Kidney (tissue), 14 donors: ENCODE measurements around the gene CNTRL. TPM values are rescaled to one million over a fixed set of nuclear protein-coding genes. Genes with fewer than 3 reads are reported as not detected.

Source experiments
- DNase-seq, 5 donors: peaks; one replicate each; pipeline ENCODE4 v3.0.0-alpha.2; 2013 to 2020
- FAIRE-seq: peaks from 2 replicates; lab custom pipeline; 2012; peaks lifted over from hg19 to GRCh38; lab: Jason Lieb, UNC
- H3K27ac ChIP-seq, 2 donors: one replicate each; pipeline ENCODE4 v1.7.0; 2013; ENCODE audit warnings: low read depth in 2 of 2, low read length in 2 of 2, inconsistent platforms in 1 of 2
- H3K27me3 ChIP-seq: one replicate; pipeline ENCODE4 v1.7.1; 2013; ENCODE audit warnings: low read length, inconsistent platforms; ENCODE audit not compliant: control insufficient read depth, insufficient read depth
- H3K36me3 ChIP-seq, 3 donors: one replicate each; pipeline versions ENCODE4 v1.7.0 to v1.7.1; 2013; ENCODE audit warnings: low read length in 3 of 3, control low read depth in 1 of 3, inconsistent platforms in 1 of 3; ENCODE audit not compliant: insufficient read depth in 3 of 3, control insufficient read depth in 2 of 3
- H3K4me1 ChIP-seq, 3 donors: one replicate each; pipeline versions ENCODE4 v1.7.0 to v1.7.1; 2013; ENCODE audit warnings: low read length in 3 of 3, inconsistent platforms in 1 of 3, low read depth in 1 of 3; ENCODE audit not compliant: control insufficient read depth in 2 of 3, insufficient read depth in 2 of 3
- H3K4me3 ChIP-seq, 3 donors: one replicate each; pipeline versions ENCODE4 v1.7.0 to v1.8.1; 2013; ENCODE audit warnings: low read length in 3 of 3, control low read depth in 1 of 3, inconsistent platforms in 1 of 3
- H3K9ac ChIP-seq, 3 donors: one replicate each; pipeline versions ENCODE4 v1.7.0 to v1.7.1; 2013; ENCODE audit warnings: low read length in 3 of 3, control low read depth in 1 of 3, inconsistent platforms in 1 of 3
- H3K9me3 ChIP-seq, 3 donors: one replicate each; pipeline versions ENCODE4 v1.7.0 to v1.7.1; 2013; ENCODE audit warnings: low read length in 3 of 3, control low read depth in 1 of 3, inconsistent platforms in 1 of 3; ENCODE audit not compliant: control insufficient read depth in 2 of 3, insufficient read depth in 1 of 3
- intact Hi-C: fragments of 100-400 bp; cut with DNase I; formaldehyde crosslinking; loops from one replicate; pipeline ENCODE4 v1.11.1; 2022
- polyA plus RNA-seq: library from polyadenylated mRNA; stranded (reverse); fragments of 350-450 nt; fragmentation: Illumina TruSeq; extraction: RNeasy Lipid Tissue Mini Kit (QIAGEN cat#74804); gene quantifications from one replicate; pipeline ENCODE4 v1.2.3, GENCODE V29; 2014; ENCODE audit warnings: low read depth, low replicate concordance; ENCODE audit not compliant: insufficient read depth
- total RNA-seq: library from RNA; stranded (reverse); fragmentation: NEBNext Ultra II Directional; extraction: Animal tissue kit (Norgen Biotek cat#: 25700); gene quantifications from one replicate; pipeline ENCODE4 v1.2.1, GENCODE V29; 2021
- TF ChIP-seq, protein P1 (sequence below): IDR thresholded peaks from 3 replicates; pipeline ENCODE4 v1.5.1; 2012; ENCODE audit warnings: mild to moderate bottlenecking, moderate library complexity, borderline replicate concordance; ENCODE audit not compliant: insufficient read depth; ENCODE audit errors: extremely low read depth
- donor health status: control.
- donor health status: control.
- donor health status: control.
- donor health status: control.
- donor health status: control.
- donor health status: DM: yes; HTN: yes; CAD: no.
- donor health status: Normal renal cell carcinoma (clear cell type).

The CNTRL gene
- total and polyA plus RNA-seq, 2 donors from 2014 or later, result 3.4 to 17.7 TPM

- Histone ChIP-seq H3K27ac (no peak overlapping the region), H3K9me3 (no peaks in the 10 kb centered on the region), H3K36me3 (no peaks in the 10 kb centered on the region), H3K27me3 (no peaks in the 10 kb centered on the region), H3K4me3 (no peak overlapping the region), H3K4me1 (peaks cover 0 to 10% (median 8%) of the 10 kb centered on the region in 3 donors), H3K9ac (no peak overlapping the region)
- TF ChIP-seq, protein P1, sequence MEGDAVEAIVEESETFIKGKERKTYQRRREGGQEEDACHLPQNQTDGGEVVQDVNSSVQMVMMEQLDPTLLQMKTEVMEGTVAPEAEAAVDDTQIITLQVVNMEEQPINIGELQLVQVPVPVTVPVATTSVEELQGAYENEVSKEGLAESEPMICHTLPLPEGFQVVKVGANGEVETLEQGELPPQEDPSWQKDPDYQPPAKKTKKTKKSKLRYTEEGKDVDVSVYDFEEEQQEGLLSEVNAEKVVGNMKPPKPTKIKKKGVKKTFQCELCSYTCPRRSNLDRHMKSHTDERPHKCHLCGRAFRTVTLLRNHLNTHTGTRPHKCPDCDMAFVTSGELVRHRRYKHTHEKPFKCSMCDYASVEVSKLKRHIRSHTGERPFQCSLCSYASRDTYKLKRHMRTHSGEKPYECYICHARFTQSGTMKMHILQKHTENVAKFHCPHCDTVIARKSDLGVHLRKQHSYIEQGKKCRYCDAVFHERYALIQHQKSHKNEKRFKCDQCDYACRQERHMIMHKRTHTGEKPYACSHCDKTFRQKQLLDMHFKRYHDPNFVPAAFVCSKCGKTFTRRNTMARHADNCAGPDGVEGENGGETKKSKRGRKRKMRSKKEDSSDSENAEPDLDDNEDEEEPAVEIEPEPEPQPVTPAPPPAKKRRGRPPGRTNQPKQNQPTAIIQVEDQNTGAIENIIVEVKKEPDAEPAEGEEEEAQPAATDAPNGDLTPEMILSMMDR, result no peak
- intact Hi-C loops, result no loop called here
- DNase-seq (no peak), FAIRE-seq (no peak)
Measured at GRCh38 chr9:121204611-121205010, 129.9 kb downstream of the CNTRL start.

DNA sequence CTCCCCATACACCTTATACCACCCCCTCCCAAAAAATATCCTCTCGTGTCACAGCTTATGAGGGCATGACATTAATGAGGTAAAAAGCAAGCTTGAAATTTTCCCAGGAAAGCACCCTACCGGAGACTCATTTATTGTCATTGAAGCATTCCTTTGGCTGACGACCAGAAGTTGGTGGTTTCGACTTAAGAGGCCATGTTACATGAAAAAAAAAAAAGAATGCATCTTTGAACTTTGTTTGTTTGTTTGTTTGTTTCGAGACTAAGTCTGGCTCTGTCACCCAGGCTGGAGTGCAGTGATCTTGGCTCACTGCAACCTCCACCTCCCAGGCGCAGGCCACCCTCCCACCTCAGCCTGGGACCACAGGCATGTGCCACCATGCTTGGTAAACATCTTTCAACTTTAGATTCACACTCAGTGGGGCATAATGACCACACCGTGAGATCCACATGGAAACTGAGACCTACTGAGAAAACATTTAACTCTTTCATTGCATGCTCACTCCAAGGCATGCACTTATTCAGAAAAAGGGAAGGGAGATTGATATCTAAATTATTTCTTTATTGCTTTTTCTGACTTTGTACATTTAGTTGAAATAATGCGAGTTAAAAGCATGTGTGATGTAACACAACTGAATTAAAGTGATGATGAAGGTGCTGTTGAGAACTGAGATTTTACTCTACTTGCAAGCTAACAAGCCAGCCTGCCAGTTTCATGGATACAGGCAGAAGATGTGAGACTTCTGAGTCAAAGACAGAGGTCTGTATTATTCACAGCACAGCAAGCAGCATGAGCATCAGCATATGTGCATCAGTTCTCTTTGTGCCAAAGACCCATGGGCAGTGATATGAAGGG is 132.0 kb downstream of the CNTRL start:
- TF ChIP-seq, protein P1, result no peak
- intact Hi-C loops, result no loop called here
- H3K9ac ChIP-seq, result no peak overlapping the region
- H3K27ac ChIP-seq, result no peak overlapping the region
- peaks cover 0 to 3% (median 0%) of the 10 kb centered on the region in 3 donors for H3K4me1 ChIP-seq
- H3K36me3 ChIP-seq, result no peaks in the 10 kb centered on the region
- FAIRE-seq (no peak), DNase-seq (no peak)
- H3K9me3 ChIP-seq, result no peaks in the 10 kb centered on the region
- H3K27me3 ChIP-seq, result no peaks in the 10 kb centered on the region
- no peak overlapping the region for H3K4me3 ChIP-seq

GRCh38 chr9:121207371-121207940 is 132.7 kb downstream of the CNTRL start:
- no peak overlapping the region for H3K9ac ChIP-seq
- H3K4me1 ChIP-seq, result no peaks in the 10 kb centered on the region
- no peaks in the 10 kb centered on the region for H3K9me3 ChIP-seq
- H3K27ac ChIP-seq, result no peak overlapping the region
- no peaks in the 10 kb centered on the region for H3K36me3 ChIP-seq
- no peaks in the 10 kb centered on the region for H3K27me3 ChIP-seq
- intact Hi-C loops, result no loop called here
- FAIRE-seq, result no peak
- TF ChIP-seq, protein P1, result no peak
- H3K4me3 ChIP-seq, result no peak overlapping the region
- no peak for DNase-seq
